H9 (cell line): ENCODE data around the gene TLR3. TPM values are rescaled to one million over a fixed set of nuclear protein-coding genes. Genes with fewer than 3 reads are reported as not detected.
A peak's percentile ranks its signal among the peaks of the same experiment; 100 is the strongest.

ENCODE experiments used
- DNase-seq: peaks from one replicate; pipeline ENCODE4 v3.0.0-alpha.2; 2017
- H2AFZ ChIP-seq: one replicate; pipeline ENCODE4 v1.6.1; 2013; ENCODE audit warnings: mild to moderate bottlenecking, low read length, control low read depth, moderate library complexity
- H2AK5ac ChIP-seq: 2 replicates; pipeline ENCODE4 v1.6.1; 2013; ENCODE audit warnings: low read length, control low read depth, mixed read lengths; ENCODE audit not compliant: insufficient read length
- H2BK120ac ChIP-seq: one replicate; pipeline ENCODE4 v1.6.1; 2013; ENCODE audit warnings: low read depth, mild to moderate bottlenecking, low read length, control low read depth, inconsistent platforms; ENCODE audit not compliant: poor library complexity, severe bottlenecking
- H2BK12ac ChIP-seq: 2 replicates; pipeline ENCODE4 v1.6.1; 2013; ENCODE audit warnings: low read length, control low read depth, mixed read lengths, low read depth; ENCODE audit not compliant: insufficient read length
- H2BK15ac ChIP-seq: 2 replicates; pipeline ENCODE4 v1.6.1; 2013; ENCODE audit warnings: low read depth, low read length, control low read depth
- H2BK20ac ChIP-seq: one replicate; pipeline ENCODE4 v1.6.1; 2013; ENCODE audit warnings: low read depth, mild to moderate bottlenecking, low read length, control low read depth, inconsistent platforms; ENCODE audit not compliant: poor library complexity, severe bottlenecking
- H2BK5ac ChIP-seq: 2 replicates; pipeline ENCODE4 v1.6.1; 2013; ENCODE audit warnings: low read length, control low read depth, mixed read lengths; ENCODE audit not compliant: insufficient read length
- H3K14ac ChIP-seq: 2 replicates; pipeline ENCODE4 v1.6.1; 2013; ENCODE audit warnings: low read length, control low read depth; ENCODE audit not compliant: insufficient read depth
- H3K18ac ChIP-seq: 2 replicates; pipeline ENCODE4 v1.6.1; 2013; ENCODE audit warnings: low read depth, mild to moderate bottlenecking, mixed read lengths, low read length, control low read depth; ENCODE audit not compliant: insufficient read length
- H3K23ac ChIP-seq: 2 replicates; pipeline ENCODE4 v1.6.1; 2013; ENCODE audit warnings: low read length, control low read depth, mixed read lengths, low read depth; ENCODE audit not compliant: insufficient read length
- H3K23me2 ChIP-seq: 2 replicates; pipeline ENCODE4 v1.6.1; 2013; ENCODE audit warnings: low read depth, mild to moderate bottlenecking, mixed read lengths, low read length, control low read depth; ENCODE audit not compliant: insufficient read length, poor library complexity, severe bottlenecking
- H3K27ac ChIP-seq: 2 replicates; pipeline ENCODE4 v1.5.1; 2013; ENCODE audit warnings: low read length, control low read depth, mixed read lengths, low read depth; ENCODE audit not compliant: insufficient read length
- H3K27me3 ChIP-seq: 2 replicates; pipeline ENCODE4 v1.6.1; 2013; ENCODE audit warnings: low read length, control low read depth, inconsistent platforms; ENCODE audit not compliant: insufficient read depth
- H3K4ac ChIP-seq: 2 replicates; pipeline ENCODE4 v1.6.1; 2013; ENCODE audit warnings: low read depth, mild to moderate bottlenecking, control low read depth, inconsistent platforms, low read length, moderate library complexity
- H3K4me1 ChIP-seq: 2 replicates; pipeline ENCODE4 v1.6.1; 2013; ENCODE audit warnings: low read length, control low read depth, inconsistent platforms; ENCODE audit not compliant: insufficient read depth
- H3K4me2 ChIP-seq: 2 replicates; pipeline ENCODE4 v1.6.1; 2013; ENCODE audit warnings: low read length, control low read depth, mixed read lengths; ENCODE audit not compliant: insufficient read length, insufficient read depth
- H3K56ac ChIP-seq: 2 replicates; pipeline ENCODE4 v1.6.1; 2013; ENCODE audit warnings: low read depth, mild to moderate bottlenecking, mixed read lengths, low read length, control low read depth; ENCODE audit not compliant: insufficient read length
- H3K79me1 ChIP-seq: 2 replicates; pipeline ENCODE4 v1.6.1; 2013; ENCODE audit warnings: low read depth, mild to moderate bottlenecking, moderate library complexity, low read length, control low read depth, inconsistent platforms; ENCODE audit not compliant: insufficient read depth, poor library complexity, severe bottlenecking
- H3K79me2 ChIP-seq: 2 replicates; pipeline ENCODE4 v1.6.1; 2013; ENCODE audit warnings: low read length, control low read depth, inconsistent platforms; ENCODE audit not compliant: insufficient read depth
- H3K9ac ChIP-seq: 2 replicates; pipeline ENCODE4 v1.6.1; 2013; ENCODE audit warnings: low read length, control low read depth, mixed read lengths; ENCODE audit not compliant: insufficient read length; ENCODE audit errors: extremely low read depth
- H3K9me3 ChIP-seq: one replicate; pipeline ENCODE4 v1.6.1; 2013; ENCODE audit warnings: low read depth, low read length, inconsistent platforms; ENCODE audit not compliant: control insufficient read depth
- H3T11ph ChIP-seq: one replicate; pipeline ENCODE4 v1.6.1; 2013; ENCODE audit warnings: mild to moderate bottlenecking, low read length, control low read depth, inconsistent platforms
- H4K20me1 ChIP-seq: one replicate; pipeline ENCODE4 v1.6.1; 2013; ENCODE audit not compliant: control insufficient read depth, insufficient read length, insufficient read depth
- H4K5ac ChIP-seq: 2 replicates; pipeline ENCODE4 v1.6.1; 2013; ENCODE audit warnings: low read depth, mild to moderate bottlenecking, mixed read lengths, low read length, control low read depth; ENCODE audit not compliant: insufficient read length
- H4K8ac ChIP-seq: replicated peaks from 2 replicates; pipeline ENCODE4 v1.6.1; 2013; ENCODE audit warnings: low read length, control low read depth, mixed read lengths, low read depth; ENCODE audit not compliant: insufficient read length
- H4K91ac ChIP-seq: 2 replicates; pipeline ENCODE4 v1.6.1; 2013; ENCODE audit warnings: low read depth, mild to moderate bottlenecking, moderate library complexity, mixed read lengths, low read length, control low read depth; ENCODE audit not compliant: insufficient read length
- H3K27ac Mint-ChIP-seq, 3 experiments: 2 replicates in 2 of 3; 3 replicates in 1 of 3; pipeline ENCODE4 v1.8.0; 2020 to 2021; ENCODE audit warnings: mixed read lengths in 3 of 3, mild to moderate bottlenecking in 1 of 3, moderate library complexity in 1 of 3
- H3K27me3 Mint-ChIP-seq: 2 replicates; pipeline ENCODE4 v1.8.0; 2021; ENCODE audit warnings: low read depth, mild to moderate bottlenecking, moderate library complexity, mixed read lengths
- H3K36me3 Mint-ChIP-seq, 3 experiments: 2 replicates in 2 of 3; 3 replicates in 1 of 3; pipeline ENCODE4 v1.8.0; 2020 to 2021; ENCODE audit warnings: low read depth in 3 of 3, mixed read lengths in 3 of 3; ENCODE audit not compliant: insufficient read depth in 1 of 3
- H3K4me1 Mint-ChIP-seq, 2 experiments: 2 replicates each; pipeline ENCODE4 v1.8.0; 2020; ENCODE audit warnings: mixed read lengths in 2 of 2
- H3K4me3 Mint-ChIP-seq, 2 experiments: 2 replicates in 1 of 2; 3 replicates in 1 of 2; pipeline ENCODE4 v1.8.0; 2020 to 2021; ENCODE audit warnings: mild to moderate bottlenecking in 2 of 2, mixed read lengths in 2 of 2, moderate library complexity in 1 of 2
- H3K9me3 Mint-ChIP-seq, 2 experiments: 2 replicates in 1 of 2; 3 replicates in 1 of 2; pipeline ENCODE4 v1.8.0; 2020; ENCODE audit warnings: mild to moderate bottlenecking in 2 of 2, mixed read lengths in 2 of 2, moderate library complexity in 1 of 2
- WGBS: extraction: QIAGEN DNeasy Blood & Tissue Kit; methylation state at CpG from one replicate; pipeline ENCODE4 v1.1.7; 2013; ENCODE audit warnings: missing lambda C conversion rate, low lambda C conversion rate, mixed read lengths; ENCODE audit not compliant: insufficient read length; ENCODE audit errors: extremely low coverage; 5-methylcytosine and 5-hydroxymethylcytosine counted together
- total RNA-seq: library from RNA; stranded (reverse); gene quantifications from 2 replicates; pipeline ENCODE4 v1.2.1, GENCODE V29; 2021
- TF ChIP-seq, protein P1 (sequence below): fragments of 200-600 bp; sonication (generic); conservative IDR thresholded peaks from 3 replicates; pipeline ENCODE4 v1.8.0; 2021; ENCODE audit warnings: antibody characterized with exemption, mild to moderate bottlenecking

The TLR3 gene
- total RNA-seq, 1 experiment from 2014 or later: 0.92 TPM

DNA sequence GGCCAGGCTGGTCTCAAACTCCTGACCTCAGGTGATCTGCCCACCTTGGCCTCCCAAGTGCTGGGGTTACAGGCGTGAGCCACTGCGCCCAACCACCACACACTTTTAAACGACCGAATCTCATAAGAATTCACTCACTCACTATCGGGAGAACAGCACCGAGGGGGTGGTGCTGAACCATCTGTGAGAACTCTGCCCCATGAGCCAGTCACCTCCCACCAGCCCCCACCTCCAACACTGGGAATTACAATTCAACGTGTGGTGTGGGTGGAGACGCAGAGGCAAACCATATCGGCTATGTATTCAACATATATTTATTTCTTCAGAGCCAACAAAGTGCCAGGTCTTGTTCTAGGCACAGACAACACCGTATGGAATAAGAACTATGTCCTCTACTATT, 3.6 kb downstream of the TLR3 start:
- H3K4me1 ChIP-seq: peaks cover 2% of the 10 kb centered on the region; the same call in 1 of the 2 replicates
- no peak overlapping the region for H2BK12ac ChIP-seq
- no peak overlapping the region for H4K8ac ChIP-seq
- no peak overlapping the region for H2AFZ ChIP-seq
- Mint-ChIP-seq H3K27ac (peak overlapping the region in 1 of 3 experiments; percentile 37; a peak in 1 of 7 replicates), H3K9me3 (no peaks in the 10 kb centered on the region), H3K4me1 (peaks cover 11 to 20% of the 10 kb centered on the region in 2 experiments), H3K4me3 (no peak overlapping the region), H3K27me3 (no peaks in the 10 kb centered on the region), H3K36me3 (no peaks in the 10 kb centered on the region)
- no peak overlapping the region for H2AK5ac ChIP-seq
- no peak overlapping the region for H2BK20ac ChIP-seq
- no peak overlapping the region for H2BK5ac ChIP-seq
- H3K9me3 ChIP-seq: no peaks in the 10 kb centered on the region
- WGBS: no CpG with 5 or more reads among the region's 10 CpGs
- DNase-seq: no peak
- H3K27ac ChIP-seq: no peak overlapping the region
- no peak overlapping the region for H3K9ac ChIP-seq
- TF ChIP-seq, protein P1, sequence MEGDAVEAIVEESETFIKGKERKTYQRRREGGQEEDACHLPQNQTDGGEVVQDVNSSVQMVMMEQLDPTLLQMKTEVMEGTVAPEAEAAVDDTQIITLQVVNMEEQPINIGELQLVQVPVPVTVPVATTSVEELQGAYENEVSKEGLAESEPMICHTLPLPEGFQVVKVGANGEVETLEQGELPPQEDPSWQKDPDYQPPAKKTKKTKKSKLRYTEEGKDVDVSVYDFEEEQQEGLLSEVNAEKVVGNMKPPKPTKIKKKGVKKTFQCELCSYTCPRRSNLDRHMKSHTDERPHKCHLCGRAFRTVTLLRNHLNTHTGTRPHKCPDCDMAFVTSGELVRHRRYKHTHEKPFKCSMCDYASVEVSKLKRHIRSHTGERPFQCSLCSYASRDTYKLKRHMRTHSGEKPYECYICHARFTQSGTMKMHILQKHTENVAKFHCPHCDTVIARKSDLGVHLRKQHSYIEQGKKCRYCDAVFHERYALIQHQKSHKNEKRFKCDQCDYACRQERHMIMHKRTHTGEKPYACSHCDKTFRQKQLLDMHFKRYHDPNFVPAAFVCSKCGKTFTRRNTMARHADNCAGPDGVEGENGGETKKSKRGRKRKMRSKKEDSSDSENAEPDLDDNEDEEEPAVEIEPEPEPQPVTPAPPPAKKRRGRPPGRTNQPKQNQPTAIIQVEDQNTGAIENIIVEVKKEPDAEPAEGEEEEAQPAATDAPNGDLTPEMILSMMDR: no peak
- H3K4me2 ChIP-seq: no peak overlapping the region
- H3K18ac ChIP-seq: no peak overlapping the region
- H4K91ac ChIP-seq: no peak overlapping the region
- H3K79me2 ChIP-seq: no peaks in the 10 kb centered on the region
- H3K79me1 ChIP-seq: no peaks in the 10 kb centered on the region
- no peaks in the 10 kb centered on the region for H3K27me3 ChIP-seq
- H4K5ac ChIP-seq: no peak overlapping the region
- H3K4ac ChIP-seq: no peak overlapping the region
- H3K14ac ChIP-seq: no peak overlapping the region
- H3K23ac ChIP-seq: no peak overlapping the region
- H3T11ph ChIP-seq: no peak overlapping the region
- H3K56ac ChIP-seq: no peak overlapping the region
- H2BK15ac ChIP-seq: no peak overlapping the region
- no peaks in the 10 kb centered on the region for H4K20me1 ChIP-seq
- no peaks in the 10 kb centered on the region for H3K23me2 ChIP-seq
- no peak overlapping the region for H2BK120ac ChIP-seq
